SU-DHL-6 (cell line): ENCODE results near the gene PPIB.

Experiments used
- EZH2phosphoT487 ChIP-seq: fragments of 200-600 bp; sonication (generic), shearing (Covaris generic); conservative IDR thresholded peaks from 2 replicates; pipeline ENCODE4 v1.6.1; 2018; ENCODE audit warnings: mild to moderate bottlenecking, antibody characterized with exemption, low read length, moderate library complexity, mixed read lengths
- TF ChIP-seq, protein P1 (sequence below): fragments of 200-600 bp; sonication (generic); IDR thresholded peaks from one replicate; pipeline ENCODE4 v1.5.1; 2017; ENCODE audit warnings: antibody characterized with exemption, mild to moderate bottlenecking, low read length, moderate library complexity; ENCODE audit not compliant: insufficient read depth, poor library complexity, severe bottlenecking

- TF ChIP-seq, protein P1, sequence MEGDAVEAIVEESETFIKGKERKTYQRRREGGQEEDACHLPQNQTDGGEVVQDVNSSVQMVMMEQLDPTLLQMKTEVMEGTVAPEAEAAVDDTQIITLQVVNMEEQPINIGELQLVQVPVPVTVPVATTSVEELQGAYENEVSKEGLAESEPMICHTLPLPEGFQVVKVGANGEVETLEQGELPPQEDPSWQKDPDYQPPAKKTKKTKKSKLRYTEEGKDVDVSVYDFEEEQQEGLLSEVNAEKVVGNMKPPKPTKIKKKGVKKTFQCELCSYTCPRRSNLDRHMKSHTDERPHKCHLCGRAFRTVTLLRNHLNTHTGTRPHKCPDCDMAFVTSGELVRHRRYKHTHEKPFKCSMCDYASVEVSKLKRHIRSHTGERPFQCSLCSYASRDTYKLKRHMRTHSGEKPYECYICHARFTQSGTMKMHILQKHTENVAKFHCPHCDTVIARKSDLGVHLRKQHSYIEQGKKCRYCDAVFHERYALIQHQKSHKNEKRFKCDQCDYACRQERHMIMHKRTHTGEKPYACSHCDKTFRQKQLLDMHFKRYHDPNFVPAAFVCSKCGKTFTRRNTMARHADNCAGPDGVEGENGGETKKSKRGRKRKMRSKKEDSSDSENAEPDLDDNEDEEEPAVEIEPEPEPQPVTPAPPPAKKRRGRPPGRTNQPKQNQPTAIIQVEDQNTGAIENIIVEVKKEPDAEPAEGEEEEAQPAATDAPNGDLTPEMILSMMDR: no peak
- no peak for TF ChIP-seq EZH2phosphoT487
Observed at GRCh38 chr15:64205202-64205601, 42.4 kb upstream of the PPIB start.
